ENCODE measurements around the gene PNMT. TPM values are rescaled to one million over a fixed set of nuclear protein-coding genes. Genes with fewer than 3 reads are reported as not detected.

Gene PNMT
- total and polyA plus RNA-seq, 2 of the 13 experiments (the other 11 are each of a cell fraction or from before 2014, with no cell fraction given): 0.25 TPM; not detected in 1

- TF ChIP-seq GTF3A (CRISPR knock-in tag; conservative IDR thresholded peaks at IDR 0.05): no peak
- TF ChIP-seq HNRNPK (IDR thresholded peaks at IDR 0.05; ENCODE audit: low read depth, low read length, poor library complexity, severe bottlenecking): no peak
- TF ChIP-seq PITX1 (CRISPR knock-in tag; IDR thresholded peaks at IDR 0.05): no peak
- TF ChIP-seq GLI4 (CRISPR knock-in tag; IDR thresholded peaks at IDR 0.05; ENCODE audit: borderline replicate concordance): 0 out of 2 replicates have a peak, but pooled peaks have one; percentile 2
- peak; percentile 54; the same call in 1 of the 2 replicates for TF ChIP-seq ZNF253 (CRISPR knock-in tag; IDR thresholded peaks at IDR 0.05; ENCODE audit: borderline replicate concordance)
- no peak for TF ChIP-seq THAP9 (CRISPR knock-in tag; IDR thresholded peaks at IDR 0.05; ENCODE audit: borderline replicate concordance)
- TF ChIP-seq ZBTB20 (CRISPR knock-in tag; IDR thresholded peaks at IDR 0.05; ENCODE audit: borderline replicate concordance, low read depth): no peak
- TF ChIP-seq ZFY (CRISPR knock-in tag; IDR thresholded peaks at IDR 0.05): peak; percentile 51; the same call in 1 of the 2 replicates
- TF ChIP-seq ZNF629 (CRISPR knock-in tag; conservative IDR thresholded peaks at IDR 0.05): 0 out of 2 replicates have a peak, but pooled peaks have one; percentile 9
- TF ChIP-seq AGO2 (optimal IDR thresholded peaks at IDR 0.05; ENCODE audit: low read depth, low read length): no peak
- 0 out of 2 replicates have a peak, but pooled peaks have one; percentile 41 for TF ChIP-seq RFXAP (CRISPR knock-in tag; IDR thresholded peaks at IDR 0.05; ENCODE audit: borderline replicate concordance)
- no peak for TF ChIP-seq ATF7 (IDR thresholded peaks at IDR 0.05)
- peak; percentile 3; the same call in 1 of the 2 replicates for TF ChIP-seq ATF7 (CRISPR knock-in tag; IDR thresholded peaks at IDR 0.05)
- TF ChIP-seq PCBP2 (optimal IDR thresholded peaks at IDR 0.05; ENCODE audit: low read depth, low read length, poor library complexity, severe bottlenecking): no peak
- no peak for TF ChIP-seq MXD1 (CRISPR knock-in tag; IDR thresholded peaks at IDR 0.05)
- no peak for TF ChIP-seq ZBTB1 (CRISPR knock-in tag; IDR thresholded peaks at IDR 0.05; ENCODE audit: borderline replicate concordance)
- TF ChIP-seq ZNF510 (CRISPR knock-in tag; IDR thresholded peaks at IDR 0.05; ENCODE audit: low read depth): no peak
- TF ChIP-seq ZNF350 (CRISPR knock-in tag; IDR thresholded peaks at IDR 0.05; ENCODE audit: borderline replicate concordance, low read depth): no peak; the same call in 1 of the 2 replicates
- no peak for TF ChIP-seq STAG1 (CRISPR knock-in tag; IDR thresholded peaks at IDR 0.05)
- no peak for TF ChIP-seq ZNF20 (CRISPR knock-in tag; IDR thresholded peaks at IDR 0.05)
- TF ChIP-seq MLXIP (CRISPR knock-in tag; IDR thresholded peaks at IDR 0.05; ENCODE audit: borderline replicate concordance): no peak
- TF ChIP-seq ZNF891 (CRISPR knock-in tag; IDR thresholded peaks at IDR 0.05): peak; percentile 59; the same call in 1 of the 2 replicates
Observed at GRCh38 chr17:39664581-39665561, 3.4 kb upstream of the PNMT start, which contains the start of gene TCAP (continued).
